B cell (primary cell): ENCODE measurements around the gene IQCM. TPM values are rescaled to one million over a fixed set of nuclear protein-coding genes. Genes with fewer than 3 reads are reported as not detected.

Experiments
- ATAC-seq: fragments of 200-7000 bp; cut with Tn5 transposase; one replicate; pipeline ENCODE4 v1.10.0; 2021; ENCODE audit warnings: low read depth, mild to moderate bottlenecking, moderate number of reproducible peaks, moderate library complexity
- CTCF ChIA-PET: fragments of 350-600 bp; sonication (Branson Sonifier 250); formaldehyde crosslinking; loops from one replicate; lab custom pipeline; 2021; ENCODE audit warnings: antibody characterized with exemption, inconsistent platforms; lab: Charles Lee
- POLR2A ChIA-PET: fragments of 350-600 bp; sonication (Branson Sonifier 250); formaldehyde crosslinking; loops from one replicate; lab custom pipeline; 2021; ENCODE audit warnings: antibody characterized with exemption; lab: Charles Lee
- DNase-seq: peaks from one replicate; pipeline ENCODE4 v3.0.0; 2013
- H2AFZ ChIP-seq: 2 replicates; pipeline ENCODE4 v1.6.1; 2012; ENCODE audit warnings: mild to moderate bottlenecking, low read depth, low read length; ENCODE audit not compliant: insufficient read depth, poor library complexity, severe bottlenecking
- H3K27ac ChIP-seq, 2 donors: 1 replicate in 1 of 2; 2 replicates in 1 of 2; pipeline ENCODE4 v1.5.1; 2012 to 2013; ENCODE audit warnings: low read length in 2 of 2, mild to moderate bottlenecking in 2 of 2, moderate library complexity in 1 of 2
- H3K27me3 ChIP-seq, 4 experiments: fragments of 200-600 bp in 1 of 4; sonication (generic) in 1 of 4; replicated peaks in 1 of 4; 1 replicate in 2 of 4; 2 replicates in 2 of 4; pipeline versions ENCODE4 v1.6.1 to v1.7.0; 2013 to 2016; ENCODE audit warnings: low read length in 3 of 4, mild to moderate bottlenecking in 2 of 4, mixed read lengths in 1 of 4, moderate library complexity in 1 of 4; ENCODE audit not compliant: insufficient read depth in 4 of 4, control insufficient read depth in 3 of 4; ENCODE audit errors: control extremely low read depth in 1 of 4
- H3K36me3 ChIP-seq, 2 experiments: replicated peaks in 1 of 2; 1 replicate in 1 of 2; 2 replicates in 1 of 2; pipeline versions ENCODE4 v1.6.1 to v1.7.1; 2013; ENCODE audit warnings: low read length in 1 of 2; ENCODE audit not compliant: insufficient read depth in 2 of 2, control insufficient read depth in 1 of 2; ENCODE audit errors: control extremely low read depth in 1 of 2, extremely low read depth in 1 of 2
- H3K4me1 ChIP-seq, 2 donors: fragments of 200-600 bp in 1 of 2; sonication (generic) in 1 of 2; 1 replicate in 1 of 2; 2 replicates in 1 of 2; pipeline versions ENCODE4 v1.5.1 to v1.6.1; 2013 to 2017; ENCODE audit warnings: low read length in 2 of 2; ENCODE audit not compliant: control insufficient read depth in 2 of 2, insufficient read depth in 2 of 2
- H3K4me2 ChIP-seq: replicated peaks from 2 replicates; pipeline ENCODE3; 2012; ENCODE audit warnings: mild to moderate bottlenecking, low read depth, low read length; ENCODE audit not compliant: poor library complexity, severe bottlenecking
- H3K4me3 ChIP-seq, 5 experiments: fragments of 200-600 bp in 1 of 5; sonication (generic) in 1 of 5; 1 replicate in 3 of 5; 2 replicates in 2 of 5; pipeline versions ENCODE4 v1.5.1 to v1.7.0; 2011 to 2016; ENCODE audit warnings: low read length in 4 of 5, mild to moderate bottlenecking in 4 of 5, low read depth in 2 of 5, control low read depth in 1 of 5, moderate library complexity in 1 of 5; ENCODE audit not compliant: insufficient read depth in 1 of 5; ENCODE audit errors: control extremely low read depth in 1 of 5, extremely low read depth in 1 of 5
- H3K79me2 ChIP-seq: fragments of 200-600 bp; sonication (generic); one replicate; pipeline ENCODE4 v1.6.0; 2016; ENCODE audit warnings: low read length; ENCODE audit not compliant: control insufficient read depth, insufficient read depth
- H3K9ac ChIP-seq: fragments of 200-600 bp; sonication (generic); 2 replicates; pipeline ENCODE4 v1.6.1; 2017; ENCODE audit warnings: mild to moderate bottlenecking, low read length, moderate library complexity
- H3K9me3 ChIP-seq, 3 donors: one replicate each; pipeline versions ENCODE4 v1.6.1 to v1.7.1; 2013; ENCODE audit warnings: low read length in 2 of 3; ENCODE audit not compliant: control insufficient read depth in 2 of 3, insufficient read depth in 1 of 3; ENCODE audit errors: control extremely low read depth in 1 of 3
- H4K20me1 ChIP-seq: 2 replicates; pipeline ENCODE4 v1.6.0; 2012; ENCODE audit warnings: mild to moderate bottlenecking, low read length; ENCODE audit not compliant: insufficient read depth, control insufficient read depth, poor library complexity, severe bottlenecking
- H3K27ac Mint-ChIP-seq: one replicate; pipeline ENCODE4 v1.8.0; 2021; ENCODE audit warnings: mixed read lengths
- H3K27me3 Mint-ChIP-seq: one replicate; pipeline ENCODE4 v1.8.0; 2021; ENCODE audit warnings: mixed read lengths
- H3K4me1 Mint-ChIP-seq: one replicate; pipeline ENCODE4 v1.8.0; 2021; ENCODE audit warnings: mixed read lengths
- H3K4me3 Mint-ChIP-seq: one replicate; pipeline ENCODE4 v1.8.0; 2021; ENCODE audit warnings: mixed read lengths
- H3K9me3 Mint-ChIP-seq: one replicate; pipeline ENCODE4 v1.8.0; 2022; ENCODE audit warnings: mixed read lengths; ENCODE audit not compliant: insufficient read depth
- EZH2 ChIP-seq: IDR thresholded peaks from 2 replicates; pipeline ENCODE4 v1.6.1; 2012; ENCODE audit warnings: borderline replicate concordance, low read depth, mild to moderate bottlenecking, moderate library complexity, low read length; ENCODE audit not compliant: insufficient read depth, poor library complexity, severe bottlenecking
- WGBS: methylation state at CpG from one replicate; pipeline ENCODE4 v1.1.5; 2013; ENCODE audit warnings: missing lambda C conversion rate; ENCODE audit not compliant: insufficient coverage; 5-methylcytosine and 5-hydroxymethylcytosine counted together
- intact Hi-C: fragments of 100-400 bp; cut with micrococcal nuclease; formaldehyde crosslinking; loops from one replicate; pipeline ENCODE4 v1.10.0; 2022
- polyA plus RNA-seq: library from polyadenylated mRNA; depleted of rRNA; stranded (reverse); fragments of >200 nt; gene quantifications from 2 replicates; pipeline ENCODE4 v1.2.3, GENCODE V29; 2012
- total RNA-seq, 2 donors: library from RNA; stranded (reverse); fragments of 120-200 nt in 1 of 2; gene quantifications; 1 replicate in 1 of 2; 2 replicates in 1 of 2; pipeline versions ENCODE4 v1.2.3 to v1.2.4, GENCODE V29; 2013 to 2022
- TF ChIP-seq, protein P1 (sequence below): fragments of 200-600 bp; IDR thresholded peaks from one replicate; pipeline ENCODE4 v1.8.0; 2022; ENCODE audit warnings: antibody characterized with exemption, mild to moderate bottlenecking

Gene IQCM
- total and polyA plus RNA-seq, 2 donors (not counting 1 experiment from before 2014, with no cell fraction given): not detected

DNA sequence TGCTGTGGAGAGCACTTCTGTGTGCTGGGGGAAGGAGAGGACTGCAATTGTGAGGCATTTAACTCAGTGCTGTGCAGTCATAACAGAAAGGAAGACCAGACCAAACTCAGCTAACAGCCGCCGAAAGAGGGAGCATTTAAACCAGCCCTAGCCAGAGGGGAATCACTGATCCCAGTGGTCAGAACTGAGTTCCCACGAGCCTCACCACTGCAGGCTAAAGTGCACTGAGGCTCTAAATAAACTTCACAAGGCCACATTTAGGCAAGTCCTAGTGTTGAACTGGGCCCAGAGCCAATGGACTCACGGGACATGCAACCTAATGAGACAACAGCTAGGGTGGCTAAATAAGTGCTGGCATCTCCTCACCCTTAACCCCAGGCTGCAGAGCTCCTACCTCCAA, 20.4 kb downstream of the IQCM start:
- Histone ChIP-seq H3K27ac (no peak overlapping the region), H3K4me2 (no peak overlapping the region), H3K79me2 (no peaks in the 10 kb centered on the region), H3K9me3 (peaks cover 0 to 4% (median 0%) of the 10 kb centered on the region in 3 donors), H4K20me1 (no peaks in the 10 kb centered on the region), H3K27me3 (no peaks in the 10 kb centered on the region), H3K36me3 (no peaks in the 10 kb centered on the region), H2AFZ (no peak overlapping the region), H3K4me1 (no peaks in the 10 kb centered on the region), H3K4me3 (no peak overlapping the region), H3K9ac (no peak overlapping the region)
- no peaks in the 10 kb centered on the region for H3K9me3 Mint-ChIP-seq
- no peak for ATAC-seq
- H3K27ac Mint-ChIP-seq: no peak overlapping the region
- POLR2A ChIA-PET: no interaction called here
- H3K27me3 Mint-ChIP-seq: no peaks in the 10 kb centered on the region
- H3K4me3 Mint-ChIP-seq: no peak overlapping the region
- intact Hi-C loops: no loop called here
- WGBS: 76% methylated on average over 4 of the region's 4 CpGs
- no peaks in the 10 kb centered on the region for H3K4me1 Mint-ChIP-seq
- no peak for DNase-seq
- TF ChIP-seq EZH2: no peak
- TF ChIP-seq, protein P1, sequence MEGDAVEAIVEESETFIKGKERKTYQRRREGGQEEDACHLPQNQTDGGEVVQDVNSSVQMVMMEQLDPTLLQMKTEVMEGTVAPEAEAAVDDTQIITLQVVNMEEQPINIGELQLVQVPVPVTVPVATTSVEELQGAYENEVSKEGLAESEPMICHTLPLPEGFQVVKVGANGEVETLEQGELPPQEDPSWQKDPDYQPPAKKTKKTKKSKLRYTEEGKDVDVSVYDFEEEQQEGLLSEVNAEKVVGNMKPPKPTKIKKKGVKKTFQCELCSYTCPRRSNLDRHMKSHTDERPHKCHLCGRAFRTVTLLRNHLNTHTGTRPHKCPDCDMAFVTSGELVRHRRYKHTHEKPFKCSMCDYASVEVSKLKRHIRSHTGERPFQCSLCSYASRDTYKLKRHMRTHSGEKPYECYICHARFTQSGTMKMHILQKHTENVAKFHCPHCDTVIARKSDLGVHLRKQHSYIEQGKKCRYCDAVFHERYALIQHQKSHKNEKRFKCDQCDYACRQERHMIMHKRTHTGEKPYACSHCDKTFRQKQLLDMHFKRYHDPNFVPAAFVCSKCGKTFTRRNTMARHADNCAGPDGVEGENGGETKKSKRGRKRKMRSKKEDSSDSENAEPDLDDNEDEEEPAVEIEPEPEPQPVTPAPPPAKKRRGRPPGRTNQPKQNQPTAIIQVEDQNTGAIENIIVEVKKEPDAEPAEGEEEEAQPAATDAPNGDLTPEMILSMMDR: no peak
- CTCF ChIA-PET: no interaction called here

DNA sequence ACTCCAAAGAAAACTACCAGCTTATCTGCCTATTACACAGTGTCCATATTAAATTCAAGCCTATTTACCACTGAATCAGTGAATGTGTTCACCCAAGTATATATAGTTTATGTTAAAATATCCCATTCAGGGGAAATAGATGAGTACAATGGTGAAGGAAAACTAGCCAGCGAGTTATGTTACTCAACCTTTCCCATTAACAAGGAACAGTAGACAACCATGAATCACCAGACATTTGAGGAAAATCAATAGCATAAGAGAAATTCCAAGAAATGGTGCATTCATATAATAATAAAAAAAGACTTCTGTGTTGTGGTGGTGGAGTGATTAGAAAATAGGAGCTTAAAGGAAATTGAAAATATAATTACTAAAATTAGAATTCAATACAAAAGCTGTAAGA, 21.3 kb downstream of the IQCM start:
- H3K27me3 Mint-ChIP-seq: no peaks in the 10 kb centered on the region
- POLR2A ChIA-PET: no interaction called here
- intact Hi-C loops: no loop called here

More for the DNA sequence above, 21.3 kb downstream of the IQCM start:
- H4K20me1 ChIP-seq: no peaks in the 10 kb centered on the region
- no peaks in the 10 kb centered on the region for H3K4me1 ChIP-seq
- no peaks in the 10 kb centered on the region for H3K27me3 ChIP-seq
- Mint-ChIP-seq H3K9me3 (no peaks in the 10 kb centered on the region), H3K4me3 (no peak overlapping the region), H3K4me1 (no peaks in the 10 kb centered on the region), H3K27ac (no peak overlapping the region)
- H3K4me3 ChIP-seq: no peak overlapping the region
- no peak for DNase-seq
- ATAC-seq: no peak
- H2AFZ ChIP-seq: no peak overlapping the region
- WGBS: no CpG with 5 or more reads among the region's 1 CpG
- TF ChIP-seq, protein P1: no peak
- TF ChIP-seq EZH2: no peak
- no peak overlapping the region for H3K9ac ChIP-seq
- no peaks in the 10 kb centered on the region for H3K79me2 ChIP-seq
- no peak overlapping the region for H3K27ac ChIP-seq
- no peak overlapping the region for H3K4me2 ChIP-seq
- H3K36me3 ChIP-seq: no peaks in the 10 kb centered on the region
- CTCF ChIA-PET: no interaction called here
- H3K9me3 ChIP-seq: peaks cover 0 to 4% (median 0%) of the 10 kb centered on the region in 3 donors
